GM18858 (cell line): ENCODE data around the gene TMCO4.

ENCODE experiments used
- ATAC-seq: cut with Tn5 transposase; IDR thresholded peaks from one replicate; pipeline ENCODE4 v1.9.1; 2021; ENCODE audit not compliant: unreplicated experiment

The TMCO4 gene

DNA sequence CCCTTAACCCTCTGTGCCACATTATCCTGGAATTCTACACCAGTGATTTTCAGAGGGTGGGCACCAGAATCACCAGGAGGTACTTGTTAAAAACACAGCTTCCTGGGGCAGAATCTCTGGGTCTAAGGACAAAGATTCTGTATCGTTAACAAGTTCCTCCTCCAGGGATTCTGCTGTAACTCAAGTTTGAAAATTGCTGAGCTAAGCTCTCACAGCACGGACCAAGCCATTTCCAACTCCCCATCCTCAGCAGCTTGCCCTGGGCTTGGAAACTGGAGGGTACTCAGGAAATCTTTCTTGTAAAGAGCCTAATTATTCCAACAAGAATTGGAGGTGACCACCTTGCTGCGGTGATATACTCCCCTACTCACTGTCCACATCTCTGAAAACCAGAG is 48.8 kb downstream of the TMCO4 start:
- ATAC-seq: no peak

- no peak for ATAC-seq
Measured at GRCh38 chr1:19750101-19750881, 49.4 kb downstream of the TMCO4 start.

DNA sequence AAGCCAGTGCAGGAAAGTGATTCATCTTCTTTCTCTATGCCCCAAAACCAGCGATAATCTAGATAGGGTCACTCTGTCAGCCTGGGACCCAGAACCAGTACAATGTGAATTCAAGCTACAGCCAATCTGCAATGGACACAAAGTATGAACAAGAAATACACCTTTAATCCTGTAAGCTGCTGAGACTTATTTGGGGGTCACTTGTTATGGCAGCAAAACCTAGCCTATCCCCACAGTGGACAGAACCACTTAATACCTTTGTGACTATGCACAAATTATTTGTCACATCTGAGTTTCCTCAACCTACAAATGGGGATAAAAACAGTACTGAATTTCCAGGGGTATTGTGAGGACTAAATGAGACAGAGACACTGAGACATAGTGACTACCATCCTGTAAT is 50.0 kb downstream of the TMCO4 start:
- ATAC-seq: no peak

- no peak for ATAC-seq
Measured at GRCh38 chr1:19747761-19748160, 52.0 kb downstream of the TMCO4 start.

GRCh38 chr1:19744886-19745285 is 54.8 kb downstream of the TMCO4 start:
- no peak for ATAC-seq

GRCh38 chr1:19744335-19744743 is 55.4 kb downstream of the TMCO4 start:
- ATAC-seq: no peak

GRCh38 chr1:19743793-19744192 is 55.9 kb downstream of the TMCO4 start:
- ATAC-seq: no peak

GRCh38 chr1:19743180-19743579 is 56.5 kb downstream of the TMCO4 start:
- ATAC-seq: no peak

GRCh38 chr1:19739628-19740027 is 60.1 kb downstream of the TMCO4 start:
- ATAC-seq: no peak

- no peak for ATAC-seq
Measured at GRCh38 chr1:19738669-19739068, 61.0 kb downstream of the TMCO4 start.

GRCh38 chr1:19738076-19738475 is 61.6 kb downstream of the TMCO4 start:
- ATAC-seq: no peak

DNA sequence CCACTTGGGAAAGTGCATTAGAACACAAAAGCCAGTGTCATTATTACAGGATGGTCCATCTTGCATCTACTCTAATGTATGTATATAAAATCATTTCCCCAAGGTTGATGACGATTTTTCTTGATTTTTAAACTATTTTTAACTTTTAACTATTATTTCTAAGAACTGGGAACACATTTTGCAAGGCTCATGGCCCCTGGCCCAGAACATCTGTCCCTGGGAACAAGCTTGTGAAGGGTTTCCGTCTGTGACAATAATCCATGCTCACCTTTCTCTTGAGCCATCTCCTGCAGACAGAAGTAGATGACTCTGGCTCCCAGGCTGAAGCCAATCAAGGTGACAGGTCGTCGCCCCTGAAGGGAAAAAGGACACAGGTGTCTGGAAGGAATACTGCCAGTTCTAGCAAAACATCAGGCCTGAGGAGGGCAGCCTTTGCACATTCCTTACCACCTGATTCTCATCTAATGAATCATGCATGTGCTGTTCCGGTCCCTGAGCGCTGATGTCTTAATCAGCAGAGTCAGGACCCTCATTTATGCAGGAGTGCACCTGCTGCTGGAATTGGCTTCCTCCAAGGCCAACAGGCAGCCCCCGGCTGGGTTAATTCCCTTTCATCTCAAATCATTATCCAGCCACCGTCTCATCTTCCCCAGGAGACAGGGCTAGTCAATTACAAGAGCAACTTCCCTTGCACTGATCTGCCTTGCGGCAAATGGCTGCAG is 62.5 kb downstream of the TMCO4 start:
- ATAC-seq: no peak

DNA sequence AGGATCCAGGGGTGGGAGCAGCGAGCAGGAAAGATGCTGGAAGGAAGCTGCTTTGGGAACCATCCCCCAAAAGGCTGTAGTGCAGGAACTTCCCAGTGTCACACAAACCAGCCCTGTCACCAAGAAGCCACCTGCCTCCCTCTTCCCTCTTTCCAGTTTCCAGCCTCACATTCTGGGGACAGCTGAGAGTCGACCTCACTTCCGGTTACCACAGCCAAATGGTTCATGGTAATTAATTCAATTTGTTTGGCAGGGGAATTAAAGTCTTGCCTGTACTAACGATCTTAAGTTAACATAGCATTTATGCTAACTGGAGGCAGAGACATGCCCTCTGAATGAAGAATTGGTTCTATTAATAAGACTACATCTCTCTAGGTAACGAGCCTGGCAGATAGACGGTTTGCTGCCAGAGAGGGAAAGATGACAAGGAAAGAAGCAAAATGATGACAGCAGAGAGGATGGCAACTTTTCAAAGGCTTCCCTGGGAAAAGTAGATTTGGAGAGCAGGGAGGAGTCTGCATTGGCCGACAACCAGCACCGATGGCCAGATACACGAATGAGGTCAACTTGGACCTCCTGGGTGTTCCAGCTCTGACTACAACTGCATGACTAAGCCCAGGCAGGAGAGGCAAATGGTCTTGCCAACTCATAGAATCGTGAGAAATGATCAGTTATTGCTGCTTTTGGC is 64.1 kb downstream of the TMCO4 start:
- ATAC-seq: no peak

GRCh38 chr1:19734472-19734999 is 65.2 kb downstream of the TMCO4 start:
- no peak for ATAC-seq

GRCh38 chr1:19734056-19734455 is 65.7 kb downstream of the TMCO4 start:
- ATAC-seq: no peak

DNA sequence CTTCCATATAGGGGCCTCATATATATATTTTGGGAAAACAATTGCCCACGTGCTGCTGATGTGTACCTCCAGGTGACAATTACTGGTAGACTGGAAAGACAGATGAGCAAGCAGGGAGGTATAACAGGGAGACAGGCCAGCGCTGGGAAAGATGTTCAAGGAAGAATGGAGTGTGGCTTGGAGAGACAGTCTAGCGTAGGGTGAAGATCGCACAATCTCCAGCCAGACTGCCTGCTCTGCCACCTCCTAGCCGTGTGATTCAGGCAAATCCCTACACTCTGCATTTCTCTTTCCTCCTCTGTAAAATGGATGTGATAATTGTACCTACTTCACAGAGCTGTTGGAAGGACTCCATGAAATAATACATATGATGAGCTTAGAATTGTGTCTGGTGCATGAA is 66.1 kb downstream of the TMCO4 start:
- ATAC-seq: no peak

GRCh38 chr1:19731311-19731821 is 68.3 kb downstream of the TMCO4 start:
- ATAC-seq: no peak

- ATAC-seq: no peak
Measured at GRCh38 chr1:19730793-19731192, 68.9 kb downstream of the TMCO4 start.

DNA sequence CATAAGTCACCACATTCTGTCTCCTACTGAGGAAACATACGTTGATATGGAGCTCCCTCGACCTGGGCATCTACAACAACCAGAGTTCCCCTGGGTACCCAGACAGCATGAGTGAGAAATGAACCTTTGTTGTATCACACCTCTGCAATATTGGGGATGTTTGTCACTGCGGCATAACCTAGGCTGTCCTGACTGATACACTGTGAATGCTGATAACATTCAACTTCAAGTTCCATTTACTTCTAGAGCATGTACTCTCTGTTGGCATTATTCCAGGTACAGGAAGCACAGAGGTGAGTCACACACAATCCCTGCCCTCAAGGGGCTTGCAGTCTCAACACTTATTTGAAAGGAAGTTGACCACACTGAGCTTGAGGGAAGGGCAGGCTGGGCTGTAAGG is 69.5 kb downstream of the TMCO4 start:
- no peak for ATAC-seq

DNA sequence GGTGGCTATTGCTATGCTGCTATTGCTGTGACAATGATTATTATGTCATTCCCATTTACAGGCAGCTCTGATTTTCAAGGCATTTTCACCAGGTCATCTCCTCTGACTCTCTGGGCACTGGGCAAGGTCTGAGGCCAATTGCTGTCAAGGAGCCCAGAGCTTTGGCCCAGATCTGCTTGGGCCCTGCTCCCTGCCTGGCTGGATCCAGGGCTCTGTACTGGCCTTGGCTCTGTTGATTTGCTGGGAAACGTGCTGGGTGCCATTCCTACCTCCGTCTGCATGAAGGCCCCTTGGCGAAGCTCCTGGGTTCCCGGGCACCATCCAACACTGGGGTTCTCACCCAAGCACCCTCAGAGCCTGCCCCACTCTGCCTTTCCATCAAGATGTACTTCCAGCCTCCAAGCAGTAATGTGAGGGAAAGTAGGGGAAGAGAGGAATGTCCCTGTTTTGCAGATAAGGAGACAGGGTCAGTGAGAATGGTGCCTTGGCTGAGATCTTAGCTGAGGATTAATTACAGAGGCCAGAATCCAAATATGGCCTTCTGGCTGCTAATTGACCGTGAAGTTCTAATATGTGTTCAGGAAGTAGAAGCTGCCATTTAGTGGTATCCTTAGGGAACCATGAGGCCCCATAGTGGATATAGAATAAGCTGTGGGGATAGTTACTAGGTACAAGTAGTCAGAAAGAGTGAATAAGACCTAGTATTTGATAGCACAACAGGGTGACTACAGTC is 71.1 kb downstream of the TMCO4 start:
- ATAC-seq: no peak

DNA sequence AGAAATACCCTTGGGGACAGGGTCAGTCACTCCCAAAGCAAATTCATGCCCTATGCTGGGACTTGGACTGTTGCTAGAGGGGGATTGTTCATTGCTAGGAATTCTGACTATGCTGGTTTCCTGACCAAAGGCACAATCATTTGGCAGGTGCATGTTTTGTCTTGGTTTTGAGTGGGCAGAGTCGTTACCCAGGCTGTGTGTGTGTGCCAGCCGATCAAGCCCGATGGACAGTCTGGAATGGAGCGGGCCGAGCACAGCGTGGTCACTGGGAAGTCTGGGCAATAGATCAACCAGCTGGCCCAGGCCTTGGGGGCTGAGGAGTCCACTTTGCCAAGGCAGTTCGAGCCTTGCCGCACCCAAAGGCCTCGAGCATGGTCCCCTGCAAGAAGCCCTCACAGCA is 74.1 kb downstream of the TMCO4 start:
- no peak for ATAC-seq
